T-helper 1 cell treated with Interleukin-12 subunit alpha and Interleukin-12 subunit beta and Interleukin-4 antibody, amounts not matched to agents 30 μg/mL and 1 μg/mL, for 36 hours (primary cell): ENCODE results near the gene SLC6A17.

Experiments
- H3K27ac Mint-ChIP-seq: one replicate; pipeline ENCODE4 v1.8.0; 2021; ENCODE audit warnings: mild to moderate bottlenecking, mixed read lengths
- H3K27me3 Mint-ChIP-seq: one replicate; pipeline ENCODE4 v1.8.0; 2021; ENCODE audit warnings: low read depth, mixed read lengths
- H3K36me3 Mint-ChIP-seq: one replicate; pipeline ENCODE4 v1.8.0; 2021; ENCODE audit warnings: low read depth, mixed read lengths
- H3K4me1 Mint-ChIP-seq: one replicate; pipeline ENCODE4 v1.8.0; 2021; ENCODE audit warnings: low read depth, mixed read lengths
- H3K4me3 Mint-ChIP-seq: one replicate; pipeline ENCODE4 v1.8.0; 2021; ENCODE audit warnings: mild to moderate bottlenecking, moderate library complexity, mixed read lengths
- H3K9me3 Mint-ChIP-seq: one replicate; pipeline ENCODE4 v1.8.0; 2021; ENCODE audit warnings: mixed read lengths

The SLC6A17 gene

DNA sequence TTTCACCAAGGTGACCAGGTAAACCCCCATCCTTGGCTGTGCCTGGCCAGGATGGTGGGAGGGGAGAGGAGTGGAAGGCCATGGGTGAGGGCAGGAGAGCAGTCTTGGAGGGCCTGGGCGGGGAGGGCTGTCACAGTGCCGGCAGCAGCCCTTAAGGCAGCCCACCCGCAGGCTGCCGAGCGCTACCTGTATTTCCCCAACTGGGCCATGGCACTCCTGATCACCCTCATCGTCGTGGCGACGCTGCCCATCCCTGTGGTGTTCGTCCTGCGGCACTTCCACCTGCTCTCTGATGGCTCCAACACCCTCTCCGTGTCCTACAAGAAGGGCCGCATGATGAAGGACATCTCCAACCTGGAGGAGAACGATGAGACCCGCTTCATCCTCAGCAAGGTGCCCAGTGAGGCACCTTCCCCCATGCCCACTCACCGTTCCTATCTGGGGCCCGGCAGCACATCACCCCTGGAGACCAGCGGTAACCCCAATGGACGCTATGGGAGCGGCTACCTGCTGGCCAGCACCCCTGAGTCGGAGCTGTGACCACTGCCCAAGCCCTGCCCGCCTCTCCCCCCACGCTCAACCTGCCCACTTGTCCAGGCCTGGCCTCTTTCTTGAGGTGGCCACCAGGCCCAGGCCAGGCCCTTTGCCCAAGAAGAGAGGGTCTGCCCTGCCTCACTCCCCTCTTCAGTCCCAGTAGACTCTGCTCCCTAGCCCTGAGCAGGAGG, 47.8 kb downstream of the SLC6A17 start:
- Mint-ChIP-seq H3K27ac (no peak overlapping the region), H3K4me3 (no peak overlapping the region), H3K36me3 (no peaks in the 10 kb centered on the region), H3K4me1 (peaks cover 4% of the 10 kb centered on the region), H3K9me3 (no peaks in the 10 kb centered on the region), H3K27me3 (no peaks in the 10 kb centered on the region)

DNA sequence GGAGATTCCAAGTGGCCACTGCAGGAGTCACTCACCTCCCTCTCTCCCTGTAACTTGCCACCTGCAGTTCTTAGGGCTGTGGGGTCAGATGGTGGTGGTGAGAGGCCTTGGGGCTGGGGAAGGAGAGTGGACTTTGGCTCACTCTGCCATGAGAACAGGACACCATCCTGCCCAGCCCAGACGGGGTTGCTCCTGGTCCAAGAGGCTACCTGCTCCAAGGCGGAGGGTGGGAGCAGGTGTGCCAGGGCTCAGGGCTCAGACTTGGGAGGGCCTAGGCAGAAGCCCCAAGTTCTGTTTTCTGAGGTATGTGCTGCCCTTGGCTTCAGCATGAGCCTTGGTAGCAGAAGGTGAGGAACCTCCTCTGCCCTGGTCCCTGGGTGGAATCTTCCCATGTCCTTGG, 48.5 kb downstream of the SLC6A17 start:
- Mint-ChIP-seq H3K27me3 (no peaks in the 10 kb centered on the region), H3K4me1 (peaks cover 9% of the 10 kb centered on the region), H3K27ac (no peak overlapping the region), H3K4me3 (no peak overlapping the region), H3K9me3 (no peaks in the 10 kb centered on the region), H3K36me3 (no peaks in the 10 kb centered on the region)

DNA sequence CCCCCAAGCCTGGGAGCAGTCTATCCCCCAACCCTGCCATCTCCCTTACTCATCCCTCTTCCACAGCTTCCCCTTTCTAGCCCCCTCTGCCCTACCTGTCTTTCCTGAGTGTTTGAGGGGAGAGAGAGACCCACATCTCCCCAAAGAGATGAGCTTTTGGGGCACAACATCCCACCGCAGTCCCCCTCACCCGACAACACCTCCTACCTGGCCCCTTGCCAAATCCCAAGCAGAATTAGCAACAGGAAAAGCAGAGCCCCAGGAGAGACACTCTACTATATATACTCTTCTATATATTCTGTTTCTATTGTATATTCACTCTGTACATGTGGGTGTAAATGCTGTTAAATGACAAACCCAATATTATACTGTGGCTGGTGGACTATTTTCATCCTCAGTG, 49.9 kb downstream of the SLC6A17 start:
- no peaks in the 10 kb centered on the region for H3K27me3 Mint-ChIP-seq
- no peaks in the 10 kb centered on the region for H3K9me3 Mint-ChIP-seq
- H3K36me3 Mint-ChIP-seq = no peaks in the 10 kb centered on the region
- no peak overlapping the region for H3K4me3 Mint-ChIP-seq
- H3K4me1 Mint-ChIP-seq = peaks cover 9% of the 10 kb centered on the region
- no peak overlapping the region for H3K27ac Mint-ChIP-seq

DNA sequence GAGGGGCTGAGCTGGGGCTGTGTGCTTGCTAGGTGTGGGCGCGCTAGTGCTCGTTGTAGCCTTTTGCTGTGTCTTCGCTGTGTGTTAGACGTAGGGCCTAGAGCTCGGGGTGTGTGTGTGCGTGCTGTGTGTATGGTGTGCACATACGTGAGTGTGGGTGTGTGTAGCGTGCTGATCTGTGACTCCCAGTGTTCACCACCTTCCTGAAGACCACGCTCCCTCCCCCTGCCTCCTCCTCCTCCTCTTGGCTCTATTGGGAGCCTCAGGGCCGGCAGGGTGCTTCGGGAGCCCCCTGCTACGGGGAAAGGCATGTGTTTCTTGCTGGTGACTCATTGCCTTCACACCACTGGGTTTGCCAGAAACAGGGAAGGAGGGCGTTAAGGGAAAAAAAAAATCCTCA, 50.4 kb downstream of the SLC6A17 start:
- no peak overlapping the region for H3K27ac Mint-ChIP-seq
- no peak overlapping the region for H3K4me3 Mint-ChIP-seq
- peaks cover 9% of the 10 kb centered on the region for H3K4me1 Mint-ChIP-seq
- no peaks in the 10 kb centered on the region for H3K27me3 Mint-ChIP-seq
- no peaks in the 10 kb centered on the region for H3K36me3 Mint-ChIP-seq
- no peaks in the 10 kb centered on the region for H3K9me3 Mint-ChIP-seq

DNA sequence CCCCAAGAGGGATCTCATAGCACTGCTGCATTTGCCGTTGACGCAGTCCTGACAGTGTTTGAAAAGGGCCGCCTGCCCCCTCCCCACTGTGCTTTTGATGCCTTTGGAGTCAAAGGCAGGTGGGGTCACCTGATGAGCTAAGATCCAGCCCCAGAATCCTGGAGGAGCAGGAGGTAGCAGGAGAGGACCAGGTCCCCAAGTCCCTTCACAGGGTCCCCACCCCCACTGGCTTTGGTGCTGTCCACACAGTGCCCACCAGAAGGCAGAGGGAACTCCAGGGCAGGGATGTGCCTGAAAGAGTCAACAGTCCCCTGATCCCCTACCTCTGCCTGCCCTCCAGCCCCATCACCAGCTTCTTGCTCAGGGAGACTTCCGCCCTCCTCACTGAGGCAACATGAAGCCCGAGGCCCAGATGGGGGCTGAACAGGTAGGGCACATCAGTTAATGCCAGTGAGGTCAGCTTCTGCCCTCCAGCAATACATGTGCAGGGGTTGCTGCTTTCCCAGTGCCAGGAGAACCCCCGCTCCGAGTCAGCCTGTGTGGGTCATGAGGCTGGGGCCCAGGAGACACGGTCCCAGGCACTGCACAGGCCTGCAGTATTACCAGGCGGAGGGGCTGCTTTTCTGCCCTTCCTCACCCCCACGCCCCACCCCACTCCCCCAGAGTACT, 51.0 kb downstream of the SLC6A17 start:
- no peaks in the 10 kb centered on the region for H3K27me3 Mint-ChIP-seq
- no peak overlapping the region for H3K4me3 Mint-ChIP-seq
- H3K36me3 Mint-ChIP-seq = no peaks in the 10 kb centered on the region
- no peaks in the 10 kb centered on the region for H3K9me3 Mint-ChIP-seq
- peaks cover 9% of the 10 kb centered on the region for H3K4me1 Mint-ChIP-seq
- H3K27ac Mint-ChIP-seq = no peak overlapping the region

DNA sequence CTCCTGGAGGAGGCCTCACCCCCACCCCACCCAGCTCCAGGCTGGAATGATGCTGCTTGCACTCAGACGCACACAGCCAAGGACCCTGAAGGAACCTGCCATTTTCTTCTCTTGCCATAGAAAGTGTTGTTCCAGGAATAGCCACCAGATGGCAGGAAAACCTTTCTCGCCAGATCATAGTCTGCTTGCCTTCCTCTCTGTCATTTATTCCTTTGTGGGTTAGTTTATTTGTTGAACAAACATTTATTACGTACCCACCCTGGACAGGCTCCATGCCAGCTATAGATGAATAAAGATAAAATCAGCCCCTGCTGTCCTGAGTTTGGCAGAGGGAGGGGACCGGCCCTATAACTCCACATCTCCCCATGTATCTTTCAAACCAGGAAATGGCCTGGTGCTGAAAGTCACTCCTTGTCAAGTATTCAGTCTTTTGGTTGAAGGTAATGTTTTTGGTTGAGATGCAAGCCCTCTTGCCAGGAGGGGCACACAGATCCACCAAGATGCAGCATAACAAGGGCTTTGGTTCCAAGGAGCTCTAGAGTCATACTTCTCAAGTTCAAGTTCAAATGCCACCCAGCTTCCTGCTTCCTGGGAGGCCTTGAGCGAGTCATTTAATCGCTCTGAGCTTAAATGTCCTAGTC, 52.8 kb downstream of the SLC6A17 start:
- Mint-ChIP-seq H3K27ac (peak overlapping the region; percentile 80), H3K4me3 (no peak overlapping the region), H3K9me3 (no peaks in the 10 kb centered on the region), H3K27me3 (no peaks in the 10 kb centered on the region), H3K4me1 (peaks cover 13% of the 10 kb centered on the region), H3K36me3 (no peaks in the 10 kb centered on the region)

DNA sequence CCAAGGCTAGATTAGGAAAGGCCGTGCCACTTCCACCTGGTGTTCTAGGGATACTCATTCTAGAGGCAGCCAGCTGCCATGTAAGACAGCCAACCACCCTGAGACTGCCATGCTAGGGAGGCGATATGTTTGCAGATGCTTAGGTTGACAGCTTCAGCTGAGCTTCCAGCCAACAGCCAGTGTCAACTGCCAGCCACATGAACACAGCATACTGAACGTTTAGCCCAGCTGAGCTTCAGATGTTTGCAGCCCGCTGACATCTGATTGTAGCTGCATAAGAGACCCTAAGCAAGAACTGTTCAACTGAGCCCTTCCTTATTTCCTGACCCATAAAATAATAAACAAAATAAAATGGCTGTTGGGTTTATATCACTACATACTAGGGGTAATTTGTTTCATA, 54.9 kb downstream of the SLC6A17 start:
- no peak overlapping the region for H3K27ac Mint-ChIP-seq
- H3K27me3 Mint-ChIP-seq = no peaks in the 10 kb centered on the region
- no peaks in the 10 kb centered on the region for H3K36me3 Mint-ChIP-seq
- peaks cover 24% of the 10 kb centered on the region for H3K4me1 Mint-ChIP-seq
- H3K4me3 Mint-ChIP-seq = no peak overlapping the region
- H3K9me3 Mint-ChIP-seq = no peaks in the 10 kb centered on the region

DNA sequence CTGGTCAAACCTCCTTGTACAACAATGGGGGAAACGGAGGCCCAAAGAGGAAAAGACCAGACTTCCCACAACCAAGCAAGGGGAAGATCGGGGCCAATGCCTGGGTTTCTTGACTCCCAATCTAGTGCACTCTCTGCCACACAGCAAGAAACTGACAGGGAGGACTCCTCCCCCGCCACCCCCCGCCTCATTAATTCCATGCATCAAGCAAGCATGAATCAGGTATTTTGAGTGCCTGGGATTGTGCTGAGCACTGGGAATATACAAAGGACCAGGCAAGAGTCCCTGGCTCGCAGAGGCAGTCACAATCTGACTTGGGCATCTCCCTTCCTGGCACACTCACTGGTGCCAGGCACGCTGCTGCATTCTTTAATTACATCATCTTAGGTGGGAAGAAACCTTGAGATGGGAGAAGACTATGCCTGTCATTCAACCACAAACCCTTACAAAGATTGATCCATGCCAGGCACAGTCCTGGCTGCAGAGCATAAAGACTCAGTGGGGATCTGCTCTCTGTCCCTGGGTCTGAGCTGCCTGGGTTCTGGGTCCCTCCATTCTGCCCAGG, 55.4 kb downstream of the SLC6A17 start:
- Mint-ChIP-seq H3K4me1 (peaks cover 24% of the 10 kb centered on the region), H3K9me3 (no peaks in the 10 kb centered on the region), H3K27ac (no peak overlapping the region), H3K27me3 (no peaks in the 10 kb centered on the region), H3K4me3 (no peak overlapping the region), H3K36me3 (no peaks in the 10 kb centered on the region)

DNA sequence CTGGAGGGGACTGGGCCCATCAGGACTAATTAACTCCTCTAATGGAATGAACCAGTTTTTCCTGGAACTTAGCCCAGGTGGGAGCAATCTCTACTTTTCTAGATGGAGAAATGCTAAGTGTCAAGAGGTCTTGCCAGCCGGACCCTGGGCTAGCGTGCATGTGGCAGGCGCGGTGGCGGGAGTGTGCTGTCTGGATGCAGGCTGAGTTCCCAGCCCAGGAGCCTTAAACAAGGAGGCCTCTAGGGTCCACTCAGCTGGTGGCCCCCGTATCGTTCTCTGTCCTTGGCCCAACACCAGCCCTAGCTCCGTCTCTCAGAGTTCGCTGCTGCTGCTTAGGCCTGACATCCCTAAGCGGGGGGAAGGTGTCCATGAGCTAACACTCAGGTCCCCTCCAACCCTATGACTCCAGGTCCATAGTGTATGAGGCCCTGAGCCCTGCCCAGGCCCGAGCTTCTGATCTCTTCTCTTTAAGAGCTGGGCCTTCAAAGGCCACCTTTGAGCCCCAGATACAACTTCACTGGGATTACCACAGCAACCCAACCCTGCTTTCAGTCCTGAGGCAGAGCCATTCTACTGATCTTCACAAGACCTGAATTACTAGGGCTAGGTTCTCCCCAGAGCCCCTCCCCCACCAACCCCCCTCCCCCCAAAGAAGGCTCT, 56.1 kb downstream of the SLC6A17 start:
- Mint-ChIP-seq H3K36me3 (no peaks in the 10 kb centered on the region), H3K9me3 (no peaks in the 10 kb centered on the region), H3K27ac (no peak overlapping the region)

DNA sequence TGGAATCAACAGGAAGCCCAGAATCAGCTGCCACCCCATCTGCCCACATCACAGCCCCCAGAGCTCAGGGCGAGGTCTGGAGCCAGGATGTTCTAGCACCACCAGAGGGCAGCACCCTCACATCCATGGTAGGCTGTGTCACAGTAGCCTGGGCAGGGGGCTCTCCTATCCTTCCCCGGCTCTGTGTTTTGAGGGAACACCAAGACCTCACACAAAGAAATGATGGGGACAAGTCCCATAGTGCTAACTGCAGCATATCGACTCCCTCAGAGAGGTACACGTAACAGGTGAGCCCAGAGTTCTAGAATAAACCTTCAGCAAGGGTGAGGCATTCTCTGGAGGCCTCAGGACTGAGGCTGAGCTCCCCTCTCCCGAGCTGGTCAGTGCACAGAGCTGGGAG, 57.5 kb downstream of the SLC6A17 start:
- H3K27me3 Mint-ChIP-seq = peaks cover 11% of the 10 kb centered on the region
- peaks cover 30% of the 10 kb centered on the region for H3K4me1 Mint-ChIP-seq
- no peaks in the 10 kb centered on the region for H3K36me3 Mint-ChIP-seq
- no peaks in the 10 kb centered on the region for H3K9me3 Mint-ChIP-seq
- H3K4me3 Mint-ChIP-seq = no peak overlapping the region
- H3K27ac Mint-ChIP-seq = no peak overlapping the region

More for the DNA sequence above, 56.1 kb downstream of the SLC6A17 start:
- peaks cover 4% of the 10 kb centered on the region for H3K27me3 Mint-ChIP-seq
- peaks cover 26% of the 10 kb centered on the region for H3K4me1 Mint-ChIP-seq
- H3K4me3 Mint-ChIP-seq = no peak overlapping the region

DNA sequence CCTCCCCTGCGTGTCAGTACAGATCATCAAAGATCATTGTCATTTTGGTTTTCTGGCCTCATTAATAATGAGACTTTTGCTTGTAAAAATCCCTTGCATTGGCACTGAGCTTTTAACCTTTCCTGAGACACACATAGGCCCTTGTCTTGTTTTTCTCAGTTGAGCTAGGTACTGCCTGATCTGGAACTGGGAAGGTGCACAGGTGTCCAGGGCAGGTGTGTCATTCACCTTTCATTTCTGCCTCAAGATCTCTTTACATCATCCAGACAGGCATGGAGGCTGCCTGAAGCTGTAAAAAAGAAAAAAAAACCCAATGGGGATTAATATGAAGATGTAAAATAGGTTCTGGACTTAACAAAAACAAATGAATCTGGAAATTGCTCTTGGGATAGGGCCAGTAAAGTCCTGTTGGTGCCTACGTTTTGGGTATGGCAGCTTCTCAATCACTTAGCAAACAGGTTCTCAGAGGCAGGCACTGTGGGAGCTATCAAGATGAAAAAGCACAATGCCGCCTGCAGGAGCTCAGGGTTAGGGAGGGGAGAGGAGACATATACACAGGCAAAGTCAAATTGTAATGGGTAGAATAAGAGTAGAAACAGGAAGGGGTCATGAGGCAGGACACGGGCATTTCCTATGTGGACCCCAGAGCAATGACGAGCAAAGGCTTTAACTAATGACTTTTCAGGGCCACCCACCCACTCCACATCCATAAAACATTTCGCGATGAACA, 58.8 kb downstream of the SLC6A17 start:
- Mint-ChIP-seq H3K9me3 (no peaks in the 10 kb centered on the region), H3K4me1 (peaks cover 27% of the 10 kb centered on the region), H3K36me3 (no peaks in the 10 kb centered on the region), H3K27me3 (peaks cover 15% of the 10 kb centered on the region), H3K4me3 (peak overlapping the region; percentile 88), H3K27ac (peak overlapping the region; percentile 85)

DNA sequence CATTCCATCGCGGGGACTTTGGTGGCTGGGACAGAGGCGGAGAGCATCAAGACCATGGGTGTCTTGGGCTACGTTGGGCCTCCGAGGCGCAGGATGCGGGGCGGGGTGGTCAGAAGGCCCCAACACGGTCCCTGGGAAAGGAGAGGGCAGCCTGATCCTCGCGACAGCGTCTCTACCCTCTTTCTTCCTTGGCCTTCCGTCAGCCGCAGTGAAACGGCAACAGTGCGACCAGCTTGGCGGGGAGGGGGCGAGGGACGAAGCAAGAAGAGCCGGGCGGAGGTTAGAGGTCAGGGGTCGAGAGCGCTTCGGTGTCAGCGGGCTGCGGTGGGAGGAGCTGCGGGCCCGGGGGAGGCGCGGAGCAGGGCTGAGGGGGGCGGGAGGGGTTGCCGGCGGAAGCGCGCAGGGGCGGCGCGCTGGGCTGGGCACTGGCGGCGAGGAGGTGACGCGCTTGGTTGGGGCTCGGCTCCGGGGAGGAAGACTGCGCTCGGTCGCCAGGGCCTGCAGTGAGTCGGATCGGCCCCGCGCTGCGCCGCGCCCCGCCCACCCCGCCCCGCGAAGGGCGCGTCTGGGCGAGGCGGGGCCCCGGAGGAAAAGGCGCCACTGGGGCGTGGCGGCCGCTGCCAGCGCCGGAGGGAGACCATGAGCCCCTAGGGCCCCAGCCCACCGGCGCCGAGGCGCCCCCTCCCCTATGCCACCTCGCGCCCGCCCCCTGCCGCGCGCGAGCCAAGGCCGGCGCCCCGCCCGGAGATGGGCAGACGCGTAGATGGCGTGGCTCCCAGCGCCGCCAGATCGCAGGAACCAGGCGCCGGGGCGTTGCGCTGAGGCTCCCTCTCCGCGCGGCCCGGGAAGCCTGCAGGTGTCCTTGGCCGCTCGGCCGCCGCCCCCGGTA, 59.7 kb downstream of the SLC6A17 start, which contains the start of gene KCNC4:
KCNC4 (plus strand) TSS at position 600 of the 889 bp plus-strand sequence. CDS start 1,186 bp downstream, outside the sequence.
- H3K4me3 Mint-ChIP-seq = peak within 1 kb of the TSS; percentile 88
- peak within 1 kb of the TSS; percentile 85 for H3K27ac Mint-ChIP-seq
- peaks cover 27% of the 10 kb centered on the region for H3K4me1 Mint-ChIP-seq
- H3K36me3 Mint-ChIP-seq = no peaks in the 10 kb centered on the region
- H3K27me3 Mint-ChIP-seq = peaks cover 15% of the 10 kb centered on the region
- H3K9me3 Mint-ChIP-seq = no peaks in the 10 kb centered on the region
